IPS DF 19.7 (cell line): ENCODE measurements around the gene TPGS2.
"Not testable (repeated sequence)": the region's sequence is repeated elsewhere in the genome, so short reads cannot be mapped to it uniquely, and the experiment has no call there.

Source experiments
- DNase-seq: peaks from one replicate; pipeline ENCODE4 v3.0.0-alpha.2; 2013; ENCODE audit warnings: low read depth, low spot score

The TPGS2 gene

GRCh38 chr18:36828630-36829361, at the start of gene TPGS2, which contains the start of gene KIAA1328:
Gene TPGS2, minus strand, starts transcription at chr18:36829002. Its CDS starts 235 bp downstream, at chr18:36828767.
Gene KIAA1328, plus strand, starts transcription at chr18:36829127. Its CDS starts 12 bp downstream, at chr18:36829139.
- no peak for DNase-seq

- not testable (repeated sequence) for DNase-seq
Measured at GRCh38 chr18:36873826-36874225, 45.0 kb upstream of the TPGS2 start.

GRCh38 chr18:36872329-36872728, 43.5 kb upstream of the TPGS2 start:
- no peak for DNase-seq

- no peak for DNase-seq
Measured at GRCh38 chr18:36871801-36872200, 43.0 kb upstream of the TPGS2 start.

- DNase-seq: no peak
Measured at GRCh38 chr18:36867056-36867455, 38.3 kb upstream of the TPGS2 start.

GRCh38 chr18:36862182-36862581, 33.4 kb upstream of the TPGS2 start:
- DNase-seq: no peak

- DNase-seq: no peak
Measured at GRCh38 chr18:36856815-36857214, 28.0 kb upstream of the TPGS2 start.

GRCh38 chr18:36851202-36851590, 22.4 kb upstream of the TPGS2 start:
- DNase-seq: no peak

GRCh38 chr18:36850527-36851201, 21.9 kb upstream of the TPGS2 start:
- no peak for DNase-seq

GRCh38 chr18:36849288-36850006, 20.6 kb upstream of the TPGS2 start:
- no peak for DNase-seq

- DNase-seq: no peak
Measured at GRCh38 chr18:36848609-36849008, 19.8 kb upstream of the TPGS2 start.

GRCh38 chr18:36843784-36844183, 15.0 kb upstream of the TPGS2 start:
- DNase-seq: no peak

GRCh38 chr18:36843199-36843598, 14.4 kb upstream of the TPGS2 start:
- no peak for DNase-seq

GRCh38 chr18:36839835-36840234, 11.0 kb upstream of the TPGS2 start:
- DNase-seq: no peak

GRCh38 chr18:36835927-36836326, 7.1 kb upstream of the TPGS2 start:
- DNase-seq: no peak

- no peak for DNase-seq
Measured at GRCh38 chr18:36833120-36833519, 4.3 kb upstream of the TPGS2 start.

- DNase-seq: no peak
Measured at GRCh38 chr18:36831139-36831538, 2.3 kb upstream of the TPGS2 start.

- no peak for DNase-seq
Measured at GRCh38 chr18:36830158-36830495, 1.3 kb upstream of the TPGS2 start.

GRCh38 chr18:36829362-36830157, 758 bp upstream of the TPGS2 start:
- DNase-seq: no peak

GRCh38 chr18:36828157-36828629, 609 bp downstream of the TPGS2 start:
- DNase-seq: no peak

- no peak for DNase-seq
Measured at GRCh38 chr18:36826556-36826955, 2.2 kb downstream of the TPGS2 start.

GRCh38 chr18:36825526-36825925, 3.3 kb downstream of the TPGS2 start:
- DNase-seq: no peak
